Smooth muscle cell (in vitro differentiated cells): Measurements from ENCODE around the gene KCNQ1. TPM values are rescaled to one million over a fixed set of nuclear protein-coding genes. Genes with fewer than 3 reads are reported as not detected.

ENCODE experiments used
- DNase-seq: peaks from one replicate; lab custom pipeline; 2025; ENCODE audit not compliant: unreplicated experiment; lab: John Stamatoyannopoulos, UW
- H2AFZ ChIP-seq: fragments of 200-600 bp; sonication (generic); 2 replicates; pipeline ENCODE4 v1.6.0; 2016; ENCODE audit warnings: antibody characterized with exemption, low read depth, mild to moderate bottlenecking
- H3F3A ChIP-seq: fragments of 200-600 bp; sonication (generic); 2 replicates; pipeline ENCODE4 v1.6.0; 2017; ENCODE audit warnings: antibody characterized with exemption, low read depth
- H3K27ac ChIP-seq: fragments of 200-600 bp; sonication (generic); 2 replicates; pipeline ENCODE4 v1.5.1; 2016; ENCODE audit warnings: low read depth, mild to moderate bottlenecking
- H3K27me3 ChIP-seq: fragments of 200-600 bp; sonication (generic); 2 replicates; pipeline ENCODE4 v1.6.1; 2016; ENCODE audit warnings: low read depth, mild to moderate bottlenecking
- H3K36me3 ChIP-seq: fragments of 200-600 bp; sonication (generic); 2 replicates; pipeline ENCODE4 v1.5.1; 2016; ENCODE audit warnings: low read depth
- H3K4me1 ChIP-seq: fragments of 200-600 bp; sonication (generic); 2 replicates; pipeline ENCODE4 v1.5.1; 2016; ENCODE audit warnings: low read depth
- H3K4me2 ChIP-seq: fragments of 200-600 bp; sonication (generic); 2 replicates; pipeline ENCODE4 v1.6.0; 2016; ENCODE audit warnings: mild to moderate bottlenecking
- H3K4me3 ChIP-seq: fragments of 200-600 bp; sonication (generic); 2 replicates; pipeline ENCODE4 v1.5.1; 2016; ENCODE audit warnings: mild to moderate bottlenecking
- H3K79me2 ChIP-seq: fragments of 200-600 bp; sonication (generic); 2 replicates; pipeline ENCODE4 v1.6.0; 2016; ENCODE audit warnings: low read depth, mild to moderate bottlenecking
- H3K9ac ChIP-seq: fragments of 200-600 bp; sonication (generic); 2 replicates; pipeline ENCODE4 v1.6.0; 2016; ENCODE audit warnings: low read depth
- H3K9me3 ChIP-seq: fragments of 200-600 bp; sonication (generic); replicated peaks from 2 replicates; pipeline ENCODE4 v1.5.1; 2016; ENCODE audit warnings: low read depth
- H4K20me1 ChIP-seq: fragments of 200-600 bp; sonication (generic); 2 replicates; pipeline ENCODE4 v1.6.0; 2016; ENCODE audit warnings: low read depth
- WGBS: methylation state at CpG from one replicate; pipeline ENCODE4 v1.1.7; 2016; ENCODE audit warnings: low lambda C conversion rate; 5-methylcytosine and 5-hydroxymethylcytosine counted together
- polyA plus RNA-seq: library from polyadenylated mRNA; unstranded; fragments of >200 nt; fragmentation: Nextera tagmentation; extraction: Ambion mirVana; gene quantifications from 2 replicates; pipeline ENCODE4 v1.2.1, GENCODE V29; 2016
- total RNA-seq: library from RNA; depleted of rRNA; stranded (reverse); fragments of >200 nt; gene quantifications from 2 replicates; pipeline ENCODE4 v1.2.3, GENCODE V29; 2014
- TF ChIP-seq, protein P1 (sequence below): fragments of 200-600 bp; sonication (generic); IDR thresholded peaks from 2 replicates; pipeline ENCODE4 v1.5.1; 2017; ENCODE audit warnings: borderline replicate concordance, mild to moderate bottlenecking, antibody characterized with exemption; ENCODE audit not compliant: insufficient read depth, poor library complexity, severe bottlenecking

Gene KCNQ1
- total and polyA plus RNA-seq, 2 experiments from 2014 or later, result 1.3 to 2.3 TPM

- Histone ChIP-seq H3K9me3 (peaks cover 25% of the 10 kb centered on the region), H3K79me2 (no peaks in the 10 kb centered on the region), H4K20me1 (no peaks in the 10 kb centered on the region), H3K4me2 (no peak overlapping the region), H3K27me3 (no peaks in the 10 kb centered on the region), H3K9ac (no peak overlapping the region), H2AFZ (no peak overlapping the region), H3K36me3 (peaks cover 10% of the 10 kb centered on the region), H3K27ac (no peak overlapping the region), H3F3A (peaks cover 46% of the 10 kb centered on the region), H3K4me1 (no peaks in the 10 kb centered on the region), H3K4me3 (no peak overlapping the region)
- TF ChIP-seq, protein P1, sequence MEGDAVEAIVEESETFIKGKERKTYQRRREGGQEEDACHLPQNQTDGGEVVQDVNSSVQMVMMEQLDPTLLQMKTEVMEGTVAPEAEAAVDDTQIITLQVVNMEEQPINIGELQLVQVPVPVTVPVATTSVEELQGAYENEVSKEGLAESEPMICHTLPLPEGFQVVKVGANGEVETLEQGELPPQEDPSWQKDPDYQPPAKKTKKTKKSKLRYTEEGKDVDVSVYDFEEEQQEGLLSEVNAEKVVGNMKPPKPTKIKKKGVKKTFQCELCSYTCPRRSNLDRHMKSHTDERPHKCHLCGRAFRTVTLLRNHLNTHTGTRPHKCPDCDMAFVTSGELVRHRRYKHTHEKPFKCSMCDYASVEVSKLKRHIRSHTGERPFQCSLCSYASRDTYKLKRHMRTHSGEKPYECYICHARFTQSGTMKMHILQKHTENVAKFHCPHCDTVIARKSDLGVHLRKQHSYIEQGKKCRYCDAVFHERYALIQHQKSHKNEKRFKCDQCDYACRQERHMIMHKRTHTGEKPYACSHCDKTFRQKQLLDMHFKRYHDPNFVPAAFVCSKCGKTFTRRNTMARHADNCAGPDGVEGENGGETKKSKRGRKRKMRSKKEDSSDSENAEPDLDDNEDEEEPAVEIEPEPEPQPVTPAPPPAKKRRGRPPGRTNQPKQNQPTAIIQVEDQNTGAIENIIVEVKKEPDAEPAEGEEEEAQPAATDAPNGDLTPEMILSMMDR, result no peak
- DNase-seq, result no peak
- WGBS, result 92% methylated on average over 11 of the region's 11 CpGs
These were observed 207.8 kb downstream of the KCNQ1 start for GRCh38 chr11:2652333-2653197.

DNA sequence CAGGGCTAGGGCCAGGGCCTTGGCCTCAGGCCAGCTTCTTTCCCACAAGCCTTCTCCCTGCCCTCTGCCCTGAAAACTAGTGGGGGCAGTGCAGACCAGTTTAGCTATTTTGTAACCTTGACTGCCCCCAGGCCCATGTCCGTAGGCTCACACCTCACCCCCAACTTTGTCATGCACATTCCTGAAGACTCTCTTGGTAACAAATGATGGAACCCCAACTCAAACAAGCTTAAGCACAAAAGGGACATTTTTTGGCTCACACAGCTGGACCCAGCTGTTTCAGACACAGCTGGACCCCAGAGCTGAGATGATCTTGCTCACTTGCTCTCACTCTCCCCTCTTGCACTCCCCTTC, 208.4 kb downstream of the KCNQ1 start:
- Histone ChIP-seq H3K36me3 (peaks cover 10% of the 10 kb centered on the region), H3K9me3 (peaks cover 21% of the 10 kb centered on the region), H3K27ac (no peak overlapping the region), H3K4me3 (no peak overlapping the region), H4K20me1 (no peaks in the 10 kb centered on the region), H2AFZ (no peak overlapping the region), H3K27me3 (no peaks in the 10 kb centered on the region), H3F3A (peaks cover 53% of the 10 kb centered on the region), H3K79me2 (no peaks in the 10 kb centered on the region), H3K4me1 (no peaks in the 10 kb centered on the region), H3K4me2 (no peak overlapping the region), H3K9ac (no peak overlapping the region)
- TF ChIP-seq, protein P1, result no peak
- 93% methylated on average over 1 of the region's 1 CpG for WGBS
- no peak for DNase-seq

- no peak overlapping the region for H3K27ac ChIP-seq
- DNase-seq, result no peak
- H3K4me2 ChIP-seq, result no peak overlapping the region
- no peaks in the 10 kb centered on the region for H3K27me3 ChIP-seq
- no peaks in the 10 kb centered on the region for H3K79me2 ChIP-seq
- WGBS, result 97% methylated on average over 16 of the region's 16 CpGs
- H2AFZ ChIP-seq, result no peak overlapping the region
- no peak overlapping the region for H3K9ac ChIP-seq
- no peak overlapping the region for H3K4me3 ChIP-seq
- TF ChIP-seq, protein P1, result no peak
- H3F3A ChIP-seq, result peaks cover 57% of the 10 kb centered on the region
- peaks cover 21% of the 10 kb centered on the region for H3K9me3 ChIP-seq
- H3K36me3 ChIP-seq, result peaks cover 16% of the 10 kb centered on the region
- no peaks in the 10 kb centered on the region for H4K20me1 ChIP-seq
- no peaks in the 10 kb centered on the region for H3K4me1 ChIP-seq
These were observed 209.3 kb downstream of the KCNQ1 start for GRCh38 chr11:2653930-2654739.
